ENCODE results near the gene PACRG.

GRCh38 chr6:163287626-163288025 lies 559.9 kb downstream of the PACRG start:
- TF ChIP-seq CTCF (IDR thresholded peaks at IDR 0.05; ENCODE audit: low read depth, low read length) (no peak), POLR2A (IDR thresholded peaks at IDR 0.05; ENCODE audit: extremely low read depth, insufficient read length) (no peak), MAX (IDR thresholded peaks at IDR 0.05; ENCODE audit: low read depth, low read length) (no peak)

All from NB4 (cell line).